Trophoblast cell (in vitro differentiated cells and primary cell): ENCODE measurements around the gene CST7.

Experiments used
- DNase-seq, 2 donors: peaks; one replicate each; pipeline ENCODE4 v3.0.0-alpha.2; 2016
- H2AFZ ChIP-seq: 2 replicates; pipeline ENCODE4 v1.6.1; 2013; ENCODE audit warnings: low read length, moderate library complexity, mild to moderate bottlenecking; ENCODE audit not compliant: insufficient read depth, poor library complexity
- H2AK5ac ChIP-seq: 2 replicates; pipeline ENCODE4 v1.6.1; 2013; ENCODE audit warnings: mild to moderate bottlenecking, low read length
- H2BK120ac ChIP-seq: 2 replicates; pipeline ENCODE4 v1.6.1; 2013; ENCODE audit warnings: low read length, mild to moderate bottlenecking, moderate library complexity; ENCODE audit not compliant: insufficient read depth, poor library complexity
- H2BK12ac ChIP-seq: 2 replicates; pipeline ENCODE4 v1.6.1; 2013; ENCODE audit warnings: mild to moderate bottlenecking, low read length, moderate library complexity
- H2BK5ac ChIP-seq: 2 replicates; pipeline ENCODE4 v1.6.1; 2013; ENCODE audit warnings: low read length, low read depth, moderate library complexity, mild to moderate bottlenecking; ENCODE audit not compliant: poor library complexity
- H3K14ac ChIP-seq: 2 replicates; pipeline ENCODE4 v1.6.1; 2013; ENCODE audit warnings: mild to moderate bottlenecking, low read length
- H3K18ac ChIP-seq: 2 replicates; pipeline ENCODE4 v1.6.1; 2013; ENCODE audit warnings: mild to moderate bottlenecking, low read length
- H3K23ac ChIP-seq: 2 replicates; pipeline ENCODE4 v1.6.1; 2013; ENCODE audit warnings: low read length
- H3K27ac ChIP-seq: 2 replicates; pipeline ENCODE4 v1.5.1; 2013; ENCODE audit warnings: low read depth, mild to moderate bottlenecking, inconsistent platforms, low read length, moderate library complexity
- H3K27me3 ChIP-seq: 2 replicates; pipeline ENCODE4 v1.6.1; 2013; ENCODE audit warnings: inconsistent platforms, mild to moderate bottlenecking, low read length, moderate library complexity; ENCODE audit not compliant: insufficient read depth
- H3K36me3 ChIP-seq, 2 experiments: 1 replicate in 1 of 2; 2 replicates in 1 of 2; pipeline ENCODE4 v1.6.1; 2013; ENCODE audit warnings: low read length in 2 of 2, mild to moderate bottlenecking in 2 of 2, moderate library complexity in 1 of 2; ENCODE audit not compliant: insufficient read depth in 2 of 2, control insufficient read depth in 1 of 2
- H3K4ac ChIP-seq: 2 replicates; pipeline ENCODE4 v1.6.1; 2013; ENCODE audit warnings: low read depth, mild to moderate bottlenecking, low read length, moderate library complexity
- H3K4me1 ChIP-seq, 2 experiments: 1 replicate in 1 of 2; 2 replicates in 1 of 2; pipeline ENCODE4 v1.6.1; 2013; ENCODE audit warnings: low read length in 2 of 2, mild to moderate bottlenecking in 2 of 2, moderate library complexity in 1 of 2; ENCODE audit not compliant: insufficient read depth in 2 of 2, control insufficient read depth in 1 of 2
- H3K4me2 ChIP-seq: 2 replicates; pipeline ENCODE4 v1.6.1; 2013; ENCODE audit warnings: inconsistent platforms, mild to moderate bottlenecking, low read length, moderate library complexity
- H3K4me3 ChIP-seq: 2 replicates; pipeline ENCODE4 v1.5.1; 2013; ENCODE audit warnings: mild to moderate bottlenecking, low read depth, low read length, inconsistent platforms
- H3K79me1 ChIP-seq: one replicate; pipeline ENCODE4 v1.6.1; 2013; ENCODE audit warnings: low read length
- H3K79me2 ChIP-seq: 2 replicates; pipeline ENCODE4 v1.6.1; 2013; ENCODE audit warnings: low read length, mild to moderate bottlenecking; ENCODE audit not compliant: control insufficient read depth, insufficient read depth, poor library complexity
- H3K9ac ChIP-seq: 2 replicates; pipeline ENCODE4 v1.6.1; 2013; ENCODE audit warnings: mild to moderate bottlenecking, low read length
- H3K9me3 ChIP-seq: 2 replicates; pipeline ENCODE4 v1.6.1; 2013; ENCODE audit warnings: low read depth, mild to moderate bottlenecking, control low read depth, inconsistent platforms, low read length; ENCODE audit not compliant: insufficient read depth
- H4K12ac ChIP-seq: 2 replicates; pipeline ENCODE4 v1.6.1; 2013; ENCODE audit warnings: low read depth, mild to moderate bottlenecking, low read length, moderate library complexity
- H4K8ac ChIP-seq: 2 replicates; pipeline ENCODE4 v1.6.1; 2013; ENCODE audit warnings: low read depth, mild to moderate bottlenecking, low read length, moderate library complexity
- H4K91ac ChIP-seq: one replicate; pipeline ENCODE4 v1.6.1; 2013; ENCODE audit warnings: low read depth, mild to moderate bottlenecking, low read length, moderate library complexity
- WGBS: extraction: QIAGEN DNeasy Blood & Tissue Kit; methylation state at CpG from one replicate; pipeline ENCODE4 v1.1.7; 2013; ENCODE audit warnings: missing lambda C conversion rate; ENCODE audit not compliant: insufficient read length, insufficient coverage; ENCODE audit errors: extremely low coverage; 5-methylcytosine and 5-hydroxymethylcytosine counted together

The CST7 gene

DNA sequence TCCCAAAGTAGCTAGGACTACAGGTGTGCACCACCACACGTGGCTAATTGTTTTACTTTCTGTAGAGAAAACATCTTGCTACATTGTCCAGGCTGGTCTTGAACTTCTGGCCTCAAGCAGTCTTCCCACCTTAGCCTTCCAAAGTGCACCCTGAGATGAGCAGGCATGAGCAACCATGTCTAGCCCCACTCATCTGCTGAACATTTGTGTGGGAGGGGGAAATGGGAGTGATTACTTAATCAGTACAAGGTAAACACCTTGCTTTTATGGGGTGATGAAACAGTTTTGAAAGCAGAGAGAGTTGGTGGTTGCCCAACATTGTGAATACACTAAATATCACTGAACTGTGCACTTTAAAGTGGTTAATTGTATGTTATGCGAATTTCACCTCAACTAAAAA, 38.2 kb downstream of the CST7 start:
- no peak overlapping the region for H2AK5ac ChIP-seq
- H4K91ac ChIP-seq: no peak overlapping the region
- no peak overlapping the region for H4K8ac ChIP-seq
- H3K4me3 ChIP-seq: no peak overlapping the region
- H3K79me2 ChIP-seq: peaks cover 4% of the 10 kb centered on the region
- H2BK12ac ChIP-seq: no peak overlapping the region
- no peak overlapping the region for H3K4ac ChIP-seq
- H3K9me3 ChIP-seq: no peaks in the 10 kb centered on the region
- no peak for DNase-seq
- no peak overlapping the region for H3K4me2 ChIP-seq
- WGBS: no CpG with 5 or more reads among the region's 2 CpGs
- no peak overlapping the region for H2AFZ ChIP-seq
- no peak overlapping the region for H3K14ac ChIP-seq
- H3K79me1 ChIP-seq: peaks cover 3% of the 10 kb centered on the region
- no peak overlapping the region for H3K9ac ChIP-seq
- no peak overlapping the region for H3K27ac ChIP-seq
- H3K18ac ChIP-seq: no peak overlapping the region
- no peak overlapping the region for H4K12ac ChIP-seq
- H3K36me3 ChIP-seq: peaks cover 0 to 2% of the 10 kb centered on the region in 2 experiments
- no peaks in the 10 kb centered on the region for H3K27me3 ChIP-seq
- H3K23ac ChIP-seq: no peak overlapping the region
- H2BK120ac ChIP-seq: no peak overlapping the region
- no peak overlapping the region for H2BK5ac ChIP-seq
- H3K4me1 ChIP-seq: peaks cover 0 to 6% of the 10 kb centered on the region in 2 experiments

DNA sequence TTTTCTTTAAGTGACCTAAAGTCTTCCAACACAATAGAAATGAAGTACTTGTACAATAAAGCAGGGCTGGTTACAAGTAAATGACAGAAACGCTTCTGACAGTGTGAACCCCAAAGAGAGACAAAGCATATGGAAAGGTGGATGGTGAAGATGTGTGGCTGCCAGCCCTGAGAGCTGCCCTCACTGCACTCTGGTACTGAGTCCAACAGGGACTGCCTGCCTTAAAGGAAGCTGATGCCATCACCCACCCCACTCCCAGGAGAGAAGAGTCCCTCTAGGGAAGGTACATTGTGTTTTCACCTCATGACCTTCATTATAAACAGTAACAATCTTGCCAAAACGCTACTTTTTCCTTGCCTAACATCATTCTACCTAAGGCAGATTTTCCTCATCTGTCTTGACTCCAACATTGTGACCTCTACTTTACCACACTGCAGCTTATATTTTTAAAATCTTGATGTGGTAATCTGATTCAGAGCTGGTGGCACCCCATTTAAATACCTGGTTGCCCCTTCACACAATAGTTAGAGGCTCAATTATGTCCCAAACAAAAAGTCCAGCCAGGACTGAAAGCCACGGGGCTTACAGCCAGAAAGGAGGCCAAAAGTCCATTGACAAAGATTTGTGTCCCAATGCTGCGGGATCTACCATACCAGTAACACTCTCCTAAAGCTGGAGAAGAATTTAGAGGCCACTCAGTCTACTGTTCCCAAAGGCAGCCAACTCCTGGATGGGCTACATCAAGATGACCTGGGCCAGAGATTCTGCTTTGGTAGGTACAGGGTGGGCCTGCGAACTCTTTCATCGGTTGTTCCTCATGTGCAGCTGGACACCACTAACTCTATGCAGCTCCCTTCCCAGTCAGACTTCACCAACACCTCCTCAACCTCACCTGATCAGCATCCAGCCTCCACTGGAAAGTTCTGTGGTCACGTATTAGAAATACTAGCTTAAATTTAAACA, 39.1 kb downstream of the CST7 start:
- Histone ChIP-seq H3K23ac (no peak overlapping the region), H2BK5ac (no peak overlapping the region), H3K4me2 (no peak overlapping the region), H3K27me3 (no peaks in the 10 kb centered on the region), H3K27ac (no peak overlapping the region), H3K79me2 (peaks cover 7% of the 10 kb centered on the region), H3K36me3 (peaks cover 0 to 2% of the 10 kb centered on the region in 2 experiments), H2BK120ac (no peak overlapping the region), H3K4me3 (no peak overlapping the region), H2AFZ (no peak overlapping the region), H3K9ac (no peak overlapping the region), H4K8ac (no peak overlapping the region), H3K79me1 (peaks cover 8% of the 10 kb centered on the region), H2AK5ac (no peak overlapping the region), H3K9me3 (no peaks in the 10 kb centered on the region), H4K12ac (no peak overlapping the region), H3K14ac (no peak overlapping the region), H3K4me1 (peaks cover 2 to 6% of the 10 kb centered on the region in 2 experiments), H3K4ac (no peak overlapping the region), H4K91ac (no peak overlapping the region), H3K18ac (no peak overlapping the region), H2BK12ac (no peak overlapping the region)
- DNase-seq: no peak
- no CpG with 5 or more reads among the region's 7 CpGs for WGBS

- Histone ChIP-seq H2BK120ac (no peak overlapping the region), H3K79me1 (peaks cover 8% of the 10 kb centered on the region), H2AK5ac (no peak overlapping the region), H3K36me3 (peaks cover 0 to 2% of the 10 kb centered on the region in 2 experiments), H3K9ac (no peak overlapping the region), H2BK12ac (no peak overlapping the region), H3K27ac (no peak overlapping the region), H4K91ac (no peak overlapping the region), H2BK5ac (no peak overlapping the region), H3K27me3 (no peaks in the 10 kb centered on the region), H3K4me1 (peaks cover 2 to 6% of the 10 kb centered on the region in 2 experiments), H3K9me3 (no peaks in the 10 kb centered on the region), H4K8ac (no peak overlapping the region), H3K4ac (no peak overlapping the region), H2AFZ (no peak overlapping the region), H3K18ac (no peak overlapping the region), H3K79me2 (peaks cover 7% of the 10 kb centered on the region), H4K12ac (no peak overlapping the region), H3K4me2 (no peak overlapping the region), H3K4me3 (no peak overlapping the region), H3K14ac (no peak overlapping the region), H3K23ac (no peak overlapping the region)
- DNase-seq: no peak
- WGBS: no CpG with 5 or more reads among the region's 3 CpGs
These were observed 40.1 kb downstream of the CST7 start for GRCh38 chr20:24989162-24989561.

DNA sequence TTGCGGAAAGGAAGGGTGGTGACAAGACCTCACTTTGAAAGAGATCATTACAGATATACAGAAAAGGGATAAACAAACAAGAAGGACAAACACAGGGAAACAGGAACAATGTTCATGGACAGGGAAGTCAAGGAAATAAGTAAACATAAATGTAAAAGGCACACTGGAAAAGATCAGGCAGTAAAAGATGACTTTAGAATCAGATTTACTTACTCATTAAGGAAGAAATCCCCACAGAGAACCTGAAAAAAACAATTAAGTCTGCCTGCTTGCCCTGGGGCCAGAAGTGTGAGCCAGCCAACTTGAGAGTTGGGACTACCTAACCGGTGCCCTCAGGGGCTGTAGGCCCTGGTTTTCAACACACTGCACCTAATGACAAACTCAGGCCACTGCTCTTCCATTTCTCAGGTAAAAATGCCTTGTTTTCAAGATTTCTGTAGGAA, 41.8 kb downstream of the CST7 start:
- H2AFZ ChIP-seq: no peak overlapping the region
- no peak overlapping the region for H3K9ac ChIP-seq
- no peak overlapping the region for H3K4ac ChIP-seq
- H3K79me2 ChIP-seq: peaks cover 7% of the 10 kb centered on the region
- H3K14ac ChIP-seq: no peak overlapping the region
- no peak overlapping the region for H3K4me2 ChIP-seq
- no peak overlapping the region for H2BK120ac ChIP-seq
- no peak overlapping the region for H2AK5ac ChIP-seq
- H4K12ac ChIP-seq: no peak overlapping the region
- H2BK5ac ChIP-seq: no peak overlapping the region
- H2BK12ac ChIP-seq: no peak overlapping the region
- H3K36me3 ChIP-seq: peaks cover 0 to 2% of the 10 kb centered on the region in 2 experiments
- no peak overlapping the region for H4K91ac ChIP-seq
- peaks cover 8% of the 10 kb centered on the region for H3K79me1 ChIP-seq
- no peaks in the 10 kb centered on the region for H3K9me3 ChIP-seq
- H3K27me3 ChIP-seq: no peaks in the 10 kb centered on the region
- no peak overlapping the region for H4K8ac ChIP-seq
- H3K23ac ChIP-seq: no peak overlapping the region
- WGBS: no CpG with 5 or more reads among the region's 2 CpGs
- H3K4me3 ChIP-seq: no peak overlapping the region
- H3K4me1 ChIP-seq: peaks cover 2 to 6% of the 10 kb centered on the region in 2 experiments
- H3K27ac ChIP-seq: no peak overlapping the region
- DNase-seq: peak; percentile 87 to 88
- no peak overlapping the region for H3K18ac ChIP-seq
